GM21786 (cell line): Measurements from ENCODE around the gene EBPL.
A peak's percentile ranks its signal among the peaks of the same experiment; 100 is the strongest.
"Not testable (repeated sequence)": the region's sequence is repeated elsewhere in the genome, so short reads cannot be mapped to it uniquely, and the experiment has no call there.

Experiments used
- ATAC-seq: cut with Tn5 transposase; IDR thresholded peaks from one replicate; pipeline ENCODE4 v1.9.1; 2021; ENCODE audit not compliant: unreplicated experiment

The EBPL gene

DNA sequence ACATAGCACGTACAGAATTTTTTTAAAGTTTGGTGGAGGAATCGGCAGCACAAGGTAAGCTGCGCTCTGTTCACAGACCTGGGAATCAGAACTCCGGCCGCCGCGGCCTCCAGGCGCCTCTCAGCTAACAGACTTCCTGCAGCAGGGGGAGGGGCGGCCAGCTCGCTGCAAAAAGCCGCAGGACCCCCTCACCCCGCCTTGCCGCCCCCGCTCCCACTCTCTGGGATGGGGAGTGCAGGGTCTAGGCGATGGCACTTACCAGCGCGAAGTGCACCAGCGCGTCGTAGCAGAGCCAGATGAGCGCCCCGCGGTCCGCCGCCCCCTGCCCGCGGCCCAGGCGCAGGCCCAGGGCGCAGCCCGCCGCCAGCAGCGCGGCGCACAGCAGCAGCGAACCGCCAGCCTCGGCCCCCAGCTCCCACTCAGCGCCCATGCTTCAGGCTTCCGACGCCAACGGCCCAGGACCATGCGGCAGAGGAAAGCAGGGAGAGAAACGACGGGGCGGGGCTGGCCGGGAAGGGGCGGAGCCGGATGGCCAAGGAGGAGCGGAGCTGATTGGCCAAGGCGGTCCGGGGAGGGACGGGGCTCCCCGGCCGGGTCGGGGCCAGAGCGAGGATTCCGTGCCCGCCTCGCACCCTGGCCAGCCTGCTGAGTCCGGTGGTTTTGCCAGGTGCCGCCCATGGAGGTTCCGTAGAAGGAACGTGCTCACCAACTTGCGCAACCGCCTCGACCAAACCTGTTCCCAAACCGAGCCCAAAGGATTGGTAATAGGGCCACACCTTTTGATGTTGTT, at the start of gene EBPL:
TSS of gene EBPL (minus strand) at position 492 of the 790 bp plus-strand sequence. CDS start at position 430, 62 bp downstream.
- peak; percentile 97 for ATAC-seq

DNA sequence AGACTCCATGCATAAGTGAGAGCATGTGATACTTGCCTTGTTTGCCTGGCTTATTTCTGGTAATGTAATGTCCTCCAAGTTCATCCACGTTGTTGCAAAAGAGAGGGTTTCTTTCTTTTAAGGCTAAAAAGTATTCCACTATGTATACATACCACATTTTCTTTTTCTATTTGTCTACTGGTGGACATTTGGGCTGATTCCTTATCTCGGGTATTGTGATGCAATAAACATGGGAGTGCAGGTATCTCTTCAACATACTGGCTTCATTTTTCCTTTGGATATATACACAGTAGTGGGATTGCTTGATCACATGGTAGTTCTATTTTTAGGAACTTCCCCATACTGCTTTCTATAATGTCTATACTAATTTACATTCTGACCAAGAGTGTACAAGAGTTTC, 49.6 kb upstream of the EBPL start:
- no peak for ATAC-seq

DNA sequence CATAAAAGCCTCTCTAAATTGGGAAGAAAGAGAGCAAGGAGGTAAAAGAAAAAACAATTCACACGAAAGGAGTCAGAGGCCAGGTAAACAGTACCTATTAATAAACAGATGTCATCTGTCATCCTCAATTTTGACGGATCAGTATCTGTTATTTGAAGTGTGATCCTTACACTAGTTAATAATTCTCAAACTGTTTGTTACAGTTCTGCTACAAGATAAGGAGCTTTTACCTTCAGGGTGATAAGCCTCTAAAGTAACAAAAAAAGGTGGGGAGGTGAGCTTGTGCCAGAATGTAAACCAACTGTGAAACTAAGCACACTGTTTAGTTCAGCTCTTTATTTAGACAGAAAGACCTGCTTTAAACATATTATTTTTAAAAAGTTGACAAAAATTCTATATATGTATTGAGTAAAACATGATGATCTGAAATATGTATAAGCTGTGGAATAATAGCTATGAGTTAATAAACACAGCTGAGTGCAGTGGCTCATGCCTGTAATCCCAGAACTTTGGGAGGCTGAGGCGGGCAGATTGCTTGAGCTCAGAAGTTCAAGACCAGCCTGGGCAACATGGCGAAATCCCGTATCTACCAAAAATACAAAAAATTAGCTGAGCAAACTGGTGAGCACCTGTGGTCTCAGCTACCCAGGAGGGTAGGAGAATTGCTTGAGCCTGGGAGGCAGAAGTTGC, 48.4 kb upstream of the EBPL start:
- ATAC-seq = no peak

DNA sequence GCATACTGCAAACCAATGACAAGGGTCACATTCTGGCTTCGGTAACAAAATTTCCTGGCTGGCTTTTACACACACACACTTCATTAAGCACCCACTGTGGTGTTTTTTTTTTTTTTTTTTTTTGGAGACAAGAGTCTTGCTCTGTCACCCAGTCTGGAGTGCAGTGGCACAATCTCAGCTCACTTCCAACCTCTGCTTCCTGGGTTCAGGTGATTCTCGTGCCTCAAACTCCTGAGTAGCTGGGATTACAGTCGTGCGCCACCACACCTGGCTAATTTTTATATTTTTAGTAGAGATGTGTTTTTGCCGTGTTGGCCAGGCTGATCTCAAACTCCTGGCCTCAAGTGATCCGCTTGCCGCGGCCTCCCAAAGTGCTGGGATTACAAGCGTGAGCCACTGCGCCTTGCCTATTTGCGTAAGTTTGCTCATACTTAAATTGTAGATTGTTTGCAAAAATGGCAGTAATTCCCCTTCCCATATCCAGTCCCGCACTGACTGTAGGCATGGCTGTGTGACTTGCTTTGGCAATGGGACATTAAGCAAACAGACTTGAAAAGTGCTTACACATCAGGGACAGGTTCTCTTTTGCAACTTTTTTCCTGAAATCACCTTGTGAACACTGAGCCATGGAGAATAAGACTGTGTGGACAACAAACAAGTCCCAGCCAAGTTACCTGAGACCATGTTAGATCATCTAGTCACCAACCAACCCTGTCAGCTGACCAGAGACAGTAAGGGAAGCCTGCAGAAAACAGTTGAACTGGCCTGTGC, 42.1 kb upstream of the EBPL start:
- no peak for ATAC-seq

DNA sequence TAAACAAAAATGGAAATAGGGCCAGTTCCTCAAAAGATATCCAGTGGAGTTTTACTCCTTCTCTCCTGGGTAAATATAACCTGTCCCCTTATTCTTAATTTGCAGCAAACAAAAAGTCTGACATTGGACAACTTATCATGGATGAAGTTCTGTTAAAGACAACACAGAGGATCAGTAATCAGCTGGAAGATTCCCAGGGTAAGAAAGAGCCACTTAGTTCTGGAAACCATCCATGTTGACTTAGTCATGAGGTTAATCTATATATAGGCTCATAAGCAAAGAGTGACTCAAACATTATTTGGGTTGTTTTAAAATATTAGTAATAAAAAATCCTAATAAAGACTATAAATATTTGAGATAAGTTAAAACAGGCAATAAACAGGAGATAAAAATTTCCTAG, 40.5 kb upstream of the EBPL start:
- ATAC-seq = no peak

DNA sequence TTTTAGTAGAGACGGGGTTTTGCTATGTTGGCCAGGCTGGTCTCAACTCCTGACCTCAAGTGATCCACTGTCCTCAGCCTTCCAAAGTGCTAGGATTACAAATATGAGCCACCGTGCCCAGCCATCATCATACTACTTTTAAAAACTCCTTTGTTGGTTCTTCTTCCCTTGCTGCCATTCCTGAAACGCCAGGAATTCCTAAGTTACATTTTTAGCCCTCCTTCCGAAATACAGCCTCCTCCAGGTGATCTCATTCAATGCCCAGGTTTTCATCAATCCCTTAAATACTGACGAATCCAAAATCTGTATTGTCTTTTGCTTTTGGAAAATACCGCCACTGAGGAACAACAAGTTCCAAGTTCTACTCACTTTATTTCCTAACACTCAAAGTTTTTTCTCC, 25.3 kb upstream of the EBPL start:
- no peak for ATAC-seq

DNA sequence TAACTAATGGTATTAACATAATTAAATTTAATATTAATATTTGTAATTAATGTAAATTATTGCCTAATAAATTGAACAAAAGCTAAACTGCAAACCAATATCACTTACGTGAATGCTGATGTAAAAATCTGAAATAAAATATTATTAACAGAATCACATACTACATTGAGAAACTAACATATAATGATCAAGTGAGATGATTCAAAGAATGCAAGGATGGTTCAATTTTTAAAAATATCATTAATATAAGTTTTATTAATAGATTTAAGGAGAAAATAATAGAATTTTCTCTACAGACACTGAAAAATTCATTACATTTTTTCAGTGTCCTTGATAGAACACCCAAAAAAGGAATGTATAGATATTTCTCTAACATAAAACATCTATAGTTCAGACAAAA, 23.5 kb upstream of the EBPL start:
- ATAC-seq = no peak

DNA sequence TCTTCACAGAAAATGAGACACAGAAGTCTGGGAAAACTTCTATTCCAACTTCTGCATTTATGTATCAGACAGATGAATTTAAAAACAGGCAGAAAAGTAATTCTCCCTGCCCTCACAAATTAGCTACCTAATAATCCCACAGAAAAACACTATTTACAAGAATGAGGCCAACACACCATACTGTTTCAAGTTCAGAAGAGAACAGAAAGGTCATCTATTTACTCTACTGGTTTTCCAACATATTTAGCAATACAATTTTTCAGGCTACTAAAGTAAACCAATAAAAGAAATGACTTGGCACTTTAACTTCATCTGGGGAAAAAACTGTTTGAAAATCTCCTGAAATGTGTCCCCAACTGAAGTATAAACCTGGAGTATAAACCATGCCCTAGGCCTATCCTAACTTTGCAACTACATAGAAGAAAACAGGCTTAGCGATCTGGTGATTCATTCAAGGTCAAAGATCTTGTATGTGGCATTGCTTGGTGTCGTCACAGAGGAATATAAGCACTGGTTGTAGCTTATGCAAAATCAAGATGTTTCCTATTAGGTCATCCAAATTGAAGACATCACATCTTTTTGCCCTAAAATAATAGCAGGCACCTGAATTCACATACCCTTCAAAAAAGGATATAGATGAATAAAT, 20.1 kb upstream of the EBPL start:
- no peak for ATAC-seq

DNA sequence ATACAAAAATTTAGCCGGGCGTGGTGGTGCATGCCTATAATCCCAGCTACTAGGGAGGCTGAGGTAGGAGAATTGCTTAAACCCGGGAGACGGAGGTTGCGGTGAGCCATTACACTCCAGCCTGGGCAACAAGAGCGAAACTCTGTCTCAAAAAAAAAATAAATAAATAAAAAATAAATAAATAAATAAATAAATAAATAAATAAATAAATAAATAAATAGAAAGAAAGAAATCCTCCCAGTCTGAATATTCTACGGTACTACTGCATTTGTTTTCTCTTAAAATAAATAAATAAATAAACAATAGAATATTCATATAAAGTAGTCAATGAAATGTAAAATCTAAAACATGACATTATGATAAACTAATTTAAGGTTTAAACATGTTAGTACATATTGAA, 13.0 kb upstream of the EBPL start:
- ATAC-seq = not testable (repeated sequence)

DNA sequence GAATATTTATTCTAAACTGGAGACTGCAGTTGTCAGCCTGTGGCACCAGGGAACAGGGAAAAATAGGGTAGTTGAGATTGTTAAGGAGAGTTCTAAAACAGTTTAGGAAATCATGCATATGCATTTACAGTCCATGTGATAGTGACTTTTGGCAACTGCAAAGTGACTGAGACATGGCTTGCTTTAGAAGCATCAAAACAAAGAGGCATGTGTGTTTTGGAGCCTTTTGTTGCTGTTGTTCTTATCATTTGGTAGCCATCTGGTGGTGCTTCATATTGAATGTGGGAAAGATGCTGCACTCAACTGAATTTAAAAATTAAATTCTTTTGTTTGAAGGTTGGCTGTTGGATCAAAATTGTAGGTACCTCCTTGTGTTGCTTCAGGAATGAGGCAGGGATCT, 10.2 kb upstream of the EBPL start:
- no peak for ATAC-seq

DNA sequence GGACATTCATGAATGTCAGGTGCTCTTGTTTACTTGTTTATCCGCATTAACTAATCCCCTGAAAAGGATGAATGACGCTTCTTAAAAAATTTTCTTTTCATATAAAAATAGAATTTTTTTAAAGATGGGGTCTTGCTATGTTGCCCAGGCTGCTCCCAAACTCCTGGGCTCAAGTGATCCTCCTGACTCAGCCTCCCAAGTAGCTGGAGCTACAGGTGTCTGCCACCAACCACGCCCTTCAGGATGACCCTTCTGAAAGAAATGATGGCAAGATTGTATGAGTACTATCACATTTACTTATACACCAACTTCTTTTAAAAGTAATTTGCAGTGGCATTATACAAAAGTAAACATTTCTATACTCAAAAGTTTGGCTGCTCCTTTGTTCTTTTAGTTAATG, 6.2 kb upstream of the EBPL start:
- ATAC-seq = no peak

DNA sequence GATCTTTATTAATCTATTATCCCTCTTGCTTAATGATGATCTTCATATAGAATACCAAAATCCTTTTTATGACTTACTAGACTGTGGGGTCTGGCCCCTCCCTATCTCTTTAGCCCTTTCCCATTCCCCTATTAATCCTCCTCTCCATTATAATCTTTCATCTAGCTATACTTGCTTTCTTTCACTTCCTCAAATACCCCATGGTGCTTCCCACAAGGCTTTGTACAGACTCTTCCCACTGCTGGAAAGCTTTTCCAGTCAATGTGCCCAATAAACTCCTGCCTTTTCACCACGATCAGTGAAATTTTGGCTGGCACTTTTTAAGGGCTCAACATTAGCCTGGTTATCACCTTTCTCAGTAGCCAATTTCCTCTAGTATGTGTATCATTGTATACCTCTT, 3.2 kb upstream of the EBPL start:
- no peak for ATAC-seq

DNA sequence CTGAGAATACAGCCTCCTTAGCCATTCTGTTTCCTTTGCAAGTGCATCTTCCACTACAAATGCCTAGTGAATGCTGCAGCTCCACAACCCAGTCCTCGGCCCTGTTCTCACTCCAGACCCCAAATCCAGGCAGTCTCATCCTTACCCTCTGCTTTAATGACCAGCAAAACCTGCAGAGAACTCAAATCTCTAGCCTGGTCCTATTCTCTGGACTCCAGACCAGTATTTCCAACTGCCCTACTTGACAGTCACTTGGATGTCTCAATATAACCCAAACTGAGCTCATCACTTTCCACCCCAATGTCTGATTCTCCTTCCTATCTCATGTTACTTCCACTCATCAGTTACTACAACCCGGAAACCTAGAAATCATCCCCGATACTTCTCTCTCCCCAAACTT, 2.6 kb upstream of the EBPL start:
- no peak for ATAC-seq

DNA sequence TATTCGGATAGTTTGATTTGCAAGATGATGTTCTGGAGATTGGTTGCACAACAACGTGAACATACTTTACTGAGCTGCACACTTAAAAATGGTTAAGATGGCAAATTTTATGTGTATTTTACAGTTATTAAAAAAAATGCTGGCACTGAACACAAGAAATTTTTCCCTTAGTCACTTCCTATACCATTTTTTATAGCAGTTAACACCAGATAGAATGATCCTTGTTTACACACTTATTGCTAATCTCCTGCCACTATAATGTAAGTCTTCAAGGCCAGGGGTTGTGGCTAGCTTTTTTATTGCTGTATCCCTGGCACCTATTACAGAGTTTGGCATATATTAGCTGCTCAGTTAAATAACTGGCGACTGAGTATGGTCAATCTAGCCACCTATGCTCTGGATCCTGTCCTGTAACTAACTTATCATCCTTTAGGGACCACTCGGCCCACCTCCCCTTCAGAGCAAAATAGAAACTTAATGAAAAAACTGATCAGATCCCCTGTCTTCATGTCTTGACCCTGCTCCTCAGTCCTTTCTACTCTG, 2.0 kb upstream of the EBPL start:
- no peak for ATAC-seq

DNA sequence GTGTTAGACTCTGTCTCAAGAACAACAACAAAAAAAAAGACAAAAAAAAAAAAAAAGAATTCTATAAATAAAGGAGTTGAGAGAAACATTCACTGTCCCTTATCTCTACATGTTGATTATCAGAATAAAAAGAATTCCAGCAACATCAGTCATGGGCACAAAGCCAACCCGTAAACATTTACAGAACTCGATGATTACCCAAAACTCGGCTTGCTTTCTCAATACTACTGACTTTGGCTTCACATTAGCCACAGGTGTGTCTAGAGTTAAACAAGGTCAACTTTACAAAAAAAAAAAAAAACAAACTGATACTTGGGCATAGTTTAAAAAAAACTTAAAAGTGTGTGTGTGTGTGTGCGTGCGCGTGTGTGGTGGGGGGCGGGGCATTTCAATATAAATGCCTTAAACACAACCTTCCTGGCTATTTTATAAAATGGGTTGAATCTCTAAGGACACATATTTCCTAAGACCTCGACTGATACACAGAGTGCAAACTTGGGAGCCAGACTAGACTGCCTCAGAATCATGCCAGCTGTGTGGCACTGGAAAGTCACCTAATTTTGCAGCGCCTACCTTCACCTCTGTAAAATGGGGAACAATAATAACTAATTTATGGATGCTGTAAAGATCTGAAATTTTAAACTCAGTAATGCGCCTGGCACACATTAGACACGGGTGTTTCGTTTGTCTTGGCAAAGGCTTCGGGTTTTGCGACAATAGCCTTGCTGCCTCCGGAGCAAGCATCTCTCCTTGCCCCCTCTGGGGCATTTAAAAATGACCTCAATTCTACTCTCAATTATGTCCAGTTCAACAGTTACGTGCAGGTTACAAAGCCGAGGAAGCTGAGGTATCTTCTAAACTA, 922 bp downstream of the EBPL start:
- peak; percentile 16 for ATAC-seq

DNA sequence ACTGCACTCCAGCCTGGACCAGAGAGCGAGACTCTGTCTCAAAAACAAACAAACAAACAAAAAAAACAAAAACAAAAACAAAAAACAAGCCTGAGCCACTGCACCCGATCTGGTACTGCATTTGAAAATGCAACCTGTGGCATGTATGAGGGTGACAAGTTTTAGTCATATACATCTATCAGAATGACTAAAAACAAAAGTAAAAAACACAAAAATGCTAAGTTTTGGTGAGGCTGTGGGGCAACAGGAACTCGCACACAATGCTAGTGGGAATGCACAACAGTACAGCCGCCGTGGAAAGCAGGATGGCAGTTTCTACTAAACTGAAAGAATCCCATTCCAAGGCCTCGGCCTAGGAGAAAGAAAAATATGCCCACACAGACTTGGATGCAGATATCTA, 7.8 kb downstream of the EBPL start:
- ATAC-seq = peak; percentile 85

DNA sequence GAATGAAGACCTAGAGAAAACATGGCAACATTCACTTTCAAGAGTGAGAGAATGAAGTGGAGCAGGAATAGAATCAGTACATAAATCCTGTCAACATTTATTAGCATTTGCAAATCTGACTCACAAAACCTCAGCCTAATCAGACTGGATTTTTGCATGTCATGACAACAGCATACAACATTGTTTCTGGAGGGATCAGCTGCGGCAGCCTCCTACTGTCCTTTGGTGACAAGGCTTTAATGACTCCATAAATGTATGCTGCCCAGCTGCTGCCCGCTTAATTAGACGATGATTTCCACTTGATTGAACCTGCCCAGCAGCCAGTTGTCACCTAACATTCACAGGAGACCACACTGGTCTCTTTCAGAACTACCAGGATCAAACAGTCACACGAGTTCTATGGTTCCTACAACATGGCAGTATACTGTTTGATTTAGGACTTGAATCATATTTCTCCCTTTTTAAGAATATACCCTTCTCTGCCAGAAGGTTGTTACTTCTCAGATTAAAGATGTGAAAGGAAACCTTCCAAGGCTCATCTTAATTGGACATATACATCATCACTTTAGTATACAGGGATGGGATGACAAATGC, 9.3 kb downstream of the EBPL start:
- ATAC-seq = no peak

DNA sequence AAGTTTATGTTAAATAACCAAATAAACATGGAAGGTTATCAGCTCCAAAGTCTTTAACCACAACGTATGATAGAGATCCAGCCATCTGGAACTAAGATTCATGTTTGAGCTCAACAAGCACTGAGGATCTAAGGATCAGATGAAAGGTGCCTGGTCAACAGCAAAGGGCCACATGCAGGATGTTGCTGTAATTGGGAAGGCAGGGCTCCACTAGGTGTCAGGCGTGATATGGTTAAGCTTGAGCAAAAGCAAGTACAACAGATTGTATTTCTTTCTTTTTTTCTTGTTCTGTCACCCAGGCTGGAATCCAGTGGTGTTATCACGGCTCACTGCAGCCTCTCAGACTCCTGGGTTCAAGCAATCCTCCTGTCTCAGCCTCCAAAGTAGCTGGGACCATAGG, 12.0 kb downstream of the EBPL start:
- ATAC-seq = no peak

DNA sequence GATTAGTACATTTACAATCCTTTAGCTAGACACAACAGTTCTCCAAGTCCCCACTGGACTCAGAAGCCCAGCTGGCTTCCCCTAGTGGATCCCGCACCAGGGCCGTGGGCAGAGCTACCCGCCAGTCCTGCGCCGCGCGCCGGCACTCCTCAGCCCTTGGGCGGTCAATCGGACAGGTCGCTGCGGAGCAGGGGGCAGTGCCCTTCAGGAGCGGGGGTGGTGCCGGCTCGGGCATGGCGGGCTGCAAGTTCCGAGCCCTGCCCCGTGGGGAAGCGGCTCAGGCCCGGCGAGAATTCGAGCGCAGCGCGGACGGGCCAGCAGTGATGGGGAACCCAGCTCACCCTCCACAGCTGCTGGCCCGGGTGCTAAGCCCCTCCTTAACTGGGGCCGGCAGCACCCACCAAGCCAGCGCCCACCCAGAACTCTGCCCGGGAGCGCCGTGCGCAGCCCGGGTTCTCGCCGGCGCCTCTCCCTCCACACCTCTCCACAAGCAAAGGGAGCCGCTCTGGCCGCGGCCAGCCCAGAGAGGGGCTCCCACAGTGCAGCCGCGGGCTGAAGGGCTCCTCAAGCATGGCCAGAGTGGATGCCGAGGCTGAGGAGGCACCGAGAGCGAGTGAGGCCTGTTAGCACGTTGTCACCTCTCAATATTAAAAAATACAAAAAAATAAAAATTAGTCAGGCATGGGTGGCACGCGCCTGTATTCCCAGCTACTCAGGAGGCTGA, 12.9 kb downstream of the EBPL start:
- no peak for ATAC-seq
